Endothelial cell of umbilical vein (primary cell): ENCODE data around the gene MBNL2. TPM values are rescaled to one million over a fixed set of nuclear protein-coding genes. Genes with fewer than 3 reads are reported as not detected.

Source experiments
- BruUV-seq: library from RNA; stranded (reverse); fragments of 400-500 nt; replicated peaks from 2 replicates; lab custom pipeline; 2021; lab: Mats Ljungman, UMichigan
- CTCF ChIA-PET: fragments of 300-600, 350-600 bp; sonication (Branson Sonifier 250); formaldehyde crosslinking; loops from one replicate; lab custom pipeline; 2021; ENCODE audit warnings: antibody characterized with exemption, inconsistent platforms; lab: Charles Lee
- POLR2A ChIA-PET: fragments of 300-600, 350-600 bp; sonication (Branson Sonifier 250); formaldehyde crosslinking; loops from one replicate; lab custom pipeline; 2021; ENCODE audit warnings: antibody characterized with exemption, inconsistent platforms; lab: Charles Lee
- DNase-seq: peaks from one replicate; pipeline ENCODE4 v3.0.0-alpha.2; 2011; ENCODE audit warnings: low read depth, low spot score
- FAIRE-seq: peaks from 2 replicates; lab custom pipeline; 2011; peaks lifted over from hg19 to GRCh38; lab: Jason Lieb, UNC
- H2AFZ ChIP-seq: 2 replicates; pipeline ENCODE4 v1.6.0; 2012; ENCODE audit warnings: low read depth, low read length, control low read depth, inconsistent platforms
- H3K27ac ChIP-seq: 2 replicates; pipeline ENCODE4 v1.5.1; 2011; ENCODE audit warnings: low read depth, mild to moderate bottlenecking, control low read depth, low read length, moderate library complexity; ENCODE audit not compliant: insufficient read depth
- H3K27me3 ChIP-seq, 2 experiments: 2 replicates each; pipeline versions ENCODE4 v1.6.0 to v1.6.1; 2011; ENCODE audit warnings: low read length in 2 of 2, mixed read lengths in 1 of 2; ENCODE audit not compliant: control insufficient read depth in 2 of 2, insufficient read depth in 2 of 2
- H3K36me3 ChIP-seq, 2 experiments: 2 replicates in 1 of 2; 3 replicates in 1 of 2; pipeline ENCODE4 v1.5.1; 2011; ENCODE audit warnings: low read length in 2 of 2, mild to moderate bottlenecking in 1 of 2, moderate library complexity in 1 of 2; ENCODE audit not compliant: control insufficient read depth in 2 of 2, insufficient read depth in 2 of 2; ENCODE audit errors: extremely low read depth in 1 of 2
- H3K4me1 ChIP-seq: 3 replicates; pipeline ENCODE4 v1.5.1; 2011; ENCODE audit warnings: mild to moderate bottlenecking, low read length; ENCODE audit not compliant: control insufficient read depth, insufficient read depth; ENCODE audit errors: extremely low read depth
- H3K4me2 ChIP-seq: 2 replicates; pipeline ENCODE4 v1.6.1; 2011; ENCODE audit warnings: low read length, control low read depth, mixed read lengths; ENCODE audit not compliant: insufficient read depth
- H3K4me3 ChIP-seq, 3 experiments: fragments of 200-600 bp in 1 of 3; sonication (generic), shearing (Covaris generic) in 1 of 3; replicated peaks in 1 of 3; 2 replicates each; pipeline ENCODE4 v1.5.1; 2011 to 2016; ENCODE audit warnings: control low read depth in 3 of 3, low read length in 3 of 3, mild to moderate bottlenecking in 2 of 3, inconsistent platforms in 1 of 3, low read depth in 1 of 3, moderate library complexity in 1 of 3; ENCODE audit not compliant: insufficient read depth in 1 of 3
- H3K79me2 ChIP-seq: 2 replicates; pipeline ENCODE4 v1.6.0; 2012; ENCODE audit warnings: low read length, inconsistent platforms; ENCODE audit not compliant: control insufficient read depth, insufficient read depth
- H3K9ac ChIP-seq: replicated peaks from 2 replicates; pipeline ENCODE3; 2011; ENCODE audit warnings: low read length, control low read depth; ENCODE audit not compliant: insufficient read depth; ENCODE audit errors: extremely low read depth
- H3K9me1 ChIP-seq: replicated peaks from 3 replicates; pipeline ENCODE4 v1.6.0; 2011; ENCODE audit warnings: mild to moderate bottlenecking, low read length; ENCODE audit not compliant: control insufficient read depth, insufficient read depth; ENCODE audit errors: extremely low read depth
- H3K9me3 ChIP-seq: replicated peaks from 2 replicates; pipeline ENCODE4 v1.5.1; 2012; ENCODE audit warnings: low read length, inconsistent platforms; ENCODE audit not compliant: control insufficient read depth, insufficient read depth
- H4K20me1 ChIP-seq: replicated peaks from 2 replicates; pipeline ENCODE3; 2011; ENCODE audit warnings: mild to moderate bottlenecking, low read length; ENCODE audit not compliant: control insufficient read depth, insufficient read depth; ENCODE audit errors: extremely low read depth
- CTCF ChIP-seq, 2 donors: IDR thresholded peaks; 1 replicate in 1 of 2; 2 replicates in 1 of 2; pipeline ENCODE4 v1.5.1; 2011; ENCODE audit warnings: low read length in 2 of 2, mild to moderate bottlenecking in 2 of 2, moderate library complexity in 2 of 2, control low read depth in 1 of 2, inconsistent platforms in 1 of 2, low read depth in 1 of 2; ENCODE audit not compliant: insufficient read depth in 1 of 2; ENCODE audit errors: extremely low read depth in 1 of 2
- EZH2 ChIP-seq: IDR thresholded peaks from 2 replicates; pipeline ENCODE4 v1.6.1; 2012; ENCODE audit warnings: borderline replicate concordance, low read depth, mild to moderate bottlenecking, moderate library complexity, low read length, inconsistent platforms; ENCODE audit not compliant: severe bottlenecking
- FOS ChIP-seq: IDR thresholded peaks from 2 replicates; pipeline ENCODE4 v1.6.1; 2011; ENCODE audit warnings: mild to moderate bottlenecking, low read length, moderate library complexity, borderline replicate concordance; ENCODE audit not compliant: insufficient read depth
- GATA2 ChIP-seq: IDR thresholded peaks from 2 replicates; pipeline ENCODE4 v1.7.0; 2011; ENCODE audit warnings: low read depth, mild to moderate bottlenecking, moderate library complexity, mixed read lengths, low read length; ENCODE audit not compliant: insufficient read length, insufficient read depth
- JUN ChIP-seq: IDR thresholded peaks from 2 replicates; pipeline ENCODE4 v1.6.1; 2011; ENCODE audit warnings: borderline replicate concordance, low read depth; ENCODE audit not compliant: insufficient read length, insufficient read depth
- MAX ChIP-seq: IDR thresholded peaks from 2 replicates; pipeline ENCODE4 v1.6.1; 2011; ENCODE audit not compliant: insufficient read depth, insufficient read length
- MYC ChIP-seq: IDR thresholded peaks from one replicate; pipeline ENCODE4 v1.6.1; 2011; ENCODE audit warnings: mild to moderate bottlenecking, low read depth, low read length
- POLR2A ChIP-seq: IDR thresholded peaks from 2 replicates; pipeline ENCODE4 v1.6.1; 2012; ENCODE audit warnings: low read depth, mild to moderate bottlenecking, control low read depth, low read length
- POLR2AphosphoS5 ChIP-seq: IDR thresholded peaks from 2 replicates; pipeline ENCODE4 v1.6.1; 2012; ENCODE audit warnings: low read depth, mild to moderate bottlenecking, control low read depth, low read length, moderate library complexity; ENCODE audit not compliant: insufficient read depth
- dilution Hi-C: fragments of 300-500 bp; cut with MboI; formaldehyde crosslinking; loops from one replicate; pipeline ENCODE4 v1.15.0; 2019; ENCODE audit warnings: low sequenced_read_pairs; ENCODE audit not compliant: extremely low pct_ligation_motif_present
- intact Hi-C: fragments of 100-400 bp; cut with micrococcal nuclease; formaldehyde crosslinking; loops from one replicate; pipeline ENCODE4 v1.10.0; 2022
- polyA plus RNA-seq, 4 experiments: library from polyadenylated mRNA; depleted of rRNA in 3 of 4; stranded (reverse) in 3 of 4; unstranded in 1 of 4; fragments of >200 nt; gene quantifications; 2 replicates each; pipeline versions ENCODE4 v1.2.1 to v1.2.3, GENCODE V29; 2011 to 2012; ENCODE audit warnings: missing spikeins in 1 of 4
- total RNA-seq: library from RNA; stranded (reverse); gene quantifications from 2 replicates; pipeline ENCODE4 v1.2.3, GENCODE V29; 2021

Gene MBNL2
- total and polyA plus RNA-seq, 2 donors (not counting 3 experiments of a cell fraction or from before 2014, with no cell fraction given): 32.9 to 76.5 TPM

GRCh38 chr13:97233499-97233898 lies 11.4 kb downstream of the MBNL2 start:
- TF ChIP-seq MAX: no peak
- no peak for TF ChIP-seq FOS
- no peak for TF ChIP-seq CTCF (IDR thresholded peaks at IDR 0.05; ENCODE audit: extremely low read depth in 1 of 2, insufficient read depth in 1 of 2, low read depth in 1 of 2, low read length in 2 of 2)
- TF ChIP-seq GATA2: no peak
- TF ChIP-seq EZH2: no peak
- TF ChIP-seq MYC: no peak
- no peak for TF ChIP-seq POLR2A
- no peak for TF ChIP-seq POLR2AphosphoS5
- TF ChIP-seq JUN: no peak
- dilution Hi-C loops (no loop called here), intact Hi-C loops (no loop called here)
- H3K79me2 ChIP-seq: peaks cover 96% of the 10 kb centered on the region
- no peaks in the 10 kb centered on the region for H3K9me3 ChIP-seq
- H3K9me1 ChIP-seq: no peaks in the 10 kb centered on the region
- ChIA-PET POLR2A (interaction anchor here (0.7 to 1.6 kb wide), 4 partner anchors 10 to 41 kb away, joined by 3 to 6 read pairs (median 4); partner anchors contain the start of gene MBNL2), CTCF (interaction anchor here (0.7 to 6.6 kb wide), 6 partner anchors 10 to 126 kb away, joined by 4 to 44 read pairs (median 6); partner anchors contain the start of gene MBNL2)
- no peak overlapping the region for H3K9ac ChIP-seq
- no peaks in the 10 kb centered on the region for H4K20me1 ChIP-seq
- H3K36me3 ChIP-seq: peaks cover 5 to 12% of the 10 kb centered on the region in 2 experiments
- no peak overlapping the region for H3K4me3 ChIP-seq
- FAIRE-seq: no peak
- H3K27me3 ChIP-seq: no peaks in the 10 kb centered on the region
- H3K4me2 ChIP-seq: peak overlapping the region; percentile 74
- peaks cover 64% of the 10 kb centered on the region for H3K4me1 ChIP-seq
- no peak for DNase-seq
- BruUV-seq: no TSS peak
- H3K27ac ChIP-seq: peak overlapping the region; percentile 13
- no peak overlapping the region for H2AFZ ChIP-seq
